ENCODE results near the gene VSIR. TPM values are rescaled to one million over a fixed set of nuclear protein-coding genes. Genes with fewer than 3 reads are reported as not detected.

Gene VSIR
- total and polyA plus RNA-seq, 9 of the 15 experiments (the other 6 are each of a cell fraction or from before 2014, with no cell fraction given) = 0.14 to 20.5 (median 9.3) TPM

GRCh38 chr10:71743089-71743838 is 30.1 kb downstream of the VSIR start:
- no TSS peak for BruUV-seq (replicated peaks)
- H4K20me1 ChIP-seq (replicated peaks; ENCODE audit: control insufficient read depth, insufficient read depth, low read length) = no peaks in the 10 kb centered on the region
- no peaks in the 10 kb centered on the region for H3K79me2 ChIP-seq (ENCODE audit: control insufficient read depth, insufficient read depth, low read length)
- peaks cover 50 to 52% of the 10 kb centered on the region in 2 experiments for H3K4me1 ChIP-seq (replicated peaks in 1 of 2; ENCODE audit: control insufficient read depth in 2 of 2, insufficient read depth in 2 of 2, low read length in 2 of 2)
- H3K27ac ChIP-seq (ENCODE audit: extremely low read depth, low read depth, low read length) = no peak overlapping the region
- H3K9me1 ChIP-seq (ENCODE audit: control insufficient read depth, insufficient read depth, low read length) = peaks cover 3% of the 10 kb centered on the region
- ChIA-PET POLR2A (interaction anchor here (0.9 to 1.0 kb wide), 3 partner anchors 9 to 369 kb away, joined by 3 to 5 read pairs (median 4); no protein-coding TSS in a partner anchor), CTCF (ENCODE audit: low intra/inter-chr PET ratio) (no interaction called here)
- H3K4me2 ChIP-seq (ENCODE audit: insufficient read depth, low read length) = no peak overlapping the region
- in situ Hi-C loops (cut with MboI) = no loop called here
- peak overlapping the region; percentile 51 for H2AFZ ChIP-seq (ENCODE audit: low read depth, low read length)
- ATAC-seq (no peak), FAIRE-seq (no peak), DNase-seq (ENCODE audit: extremely low read depth in 1 of 4, low spot score in 3 of 4) (peak in 1 of 4 experiments; percentile 39)
- H3K36me3 ChIP-seq (ENCODE audit: control insufficient read depth, insufficient read depth, low read length) = no peaks in the 10 kb centered on the region
- intact Hi-C loops (cut with micrococcal nuclease) = no loop called here
- no peak overlapping the region for H3K4me3 ChIP-seq
- no peaks in the 10 kb centered on the region for H3K27me3 ChIP-seq (ENCODE audit: control insufficient read depth in 2 of 2, insufficient read depth in 2 of 2, low read length in 2 of 2)
- peak overlapping the region in 1 of 2 experiments; percentile 3; a peak in 1 of 4 replicates for H3K9ac ChIP-seq (ENCODE audit: insufficient read depth in 1 of 2, low read depth in 2 of 2, low read length in 2 of 2)
- H3K9me3 ChIP-seq (replicated peaks; ENCODE audit: control insufficient read depth, insufficient read depth, low read depth, low read length) = no peaks in the 10 kb centered on the region
- TF ChIP-seq ZFPM2 (CRISPR knock-in tag; IDR thresholded peaks at IDR 0.05) = no peak
- no peak for TF ChIP-seq TRIM25 (IDR thresholded peaks at IDR 0.05; ENCODE audit: borderline replicate concordance)
- TF ChIP-seq ZNF395 (CRISPR knock-in tag; IDR thresholded peaks at IDR 0.05) = 0 out of 2 replicates have a peak, but pooled peaks have one; percentile 0
- no peak for TF ChIP-seq SMAD1 (IDR thresholded peaks at IDR 0.05; ENCODE audit: low read depth, low read length, partially characterized antibody)
- no peak for TF ChIP-seq ETV1 (tag; conservative IDR thresholded peaks at IDR 0.05; ENCODE audit: low read depth)
- no peak for TF ChIP-seq KHSRP (IDR thresholded peaks at IDR 0.05)
- TF ChIP-seq PKNOX1 (IDR thresholded peaks at IDR 0.05) = 0 out of 2 replicates have a peak, but pooled peaks have one; percentile 9
- no peak for TF ChIP-seq NFIC (IDR thresholded peaks at IDR 0.05)
- no peak for TF ChIP-seq ZBTB5 (IDR thresholded peaks at IDR 0.05)
- TF ChIP-seq MBD1 (CRISPR knock-in tag; IDR thresholded peaks at IDR 0.05) = no peak
- TF ChIP-seq DMBX1 (CRISPR knock-in tag; IDR thresholded peaks at IDR 0.05; ENCODE audit: borderline replicate concordance) = no peak
- TF ChIP-seq ZBTB7A (IDR thresholded peaks at IDR 0.05; ENCODE audit: borderline replicate concordance, control insufficient read depth, low read depth, low read length) = peak; percentile 8; the same call in 1 of the 2 replicates
- 15% methylated on average over 4 of the region's 4 CpGs for WGBS (ENCODE audit: insufficient coverage, low coverage, missing lambda C conversion rate)
